SU-DHL-6 (cell line): Measurements from ENCODE around the gene GPRC5B.
A peak's percentile ranks its signal among the peaks of the same experiment; 100 is the strongest.

Experiments
- H2AFZ ChIP-seq: fragments of 200-600 bp; sonication (generic); 2 replicates; pipeline ENCODE4 v1.6.1; 2014; ENCODE audit warnings: low read depth, mild to moderate bottlenecking, moderate library complexity, mixed read lengths, antibody characterized with exemption, low read length; ENCODE audit not compliant: severe bottlenecking
- H3F3A ChIP-seq: fragments of 200-600 bp; shearing (Covaris generic); 2 replicates; pipeline ENCODE4 v1.6.0; 2016; ENCODE audit warnings: antibody characterized with exemption, mild to moderate bottlenecking; ENCODE audit not compliant: insufficient read depth
- H3K27ac ChIP-seq: fragments of 200-600 bp; sonication (generic); 2 replicates; pipeline ENCODE4 v1.5.1; 2016; ENCODE audit warnings: low read depth, mild to moderate bottlenecking, low read length, moderate library complexity, mixed read lengths
- H3K27me3 ChIP-seq: fragments of 200-600 bp; sonication (generic), shearing (Covaris generic); 2 replicates; pipeline ENCODE4 v1.6.0; 2014; ENCODE audit warnings: mild to moderate bottlenecking, low read length
- H3K36me3 ChIP-seq: fragments of 200-600 bp; sonication (generic); 2 replicates; pipeline ENCODE4 v1.6.1; 2014; ENCODE audit warnings: mild to moderate bottlenecking, low read length, mixed read lengths
- H3K4me2 ChIP-seq: fragments of 300-600, 200-600 bp; shearing (Covaris generic), sonication (generic); 2 replicates; pipeline ENCODE4 v1.6.0; 2014; ENCODE audit warnings: low read length, low read depth, mild to moderate bottlenecking; ENCODE audit not compliant: poor library complexity, severe bottlenecking
- H3K4me3 ChIP-seq: fragments of 200-600 bp; sonication (generic); 2 replicates; pipeline ENCODE4 v1.5.1; 2014; ENCODE audit warnings: antibody characterized with exemption, low read length, mild to moderate bottlenecking, mixed read lengths; ENCODE audit not compliant: insufficient read depth, poor library complexity, severe bottlenecking
- H3K79me2 ChIP-seq: fragments of 200-600 bp; sonication (generic); 2 replicates; pipeline ENCODE4 v1.6.1; 2014; ENCODE audit warnings: mild to moderate bottlenecking, low read length, moderate library complexity; ENCODE audit not compliant: insufficient read depth
- H3K9ac ChIP-seq: fragments of 200-600 bp; sonication (generic); 2 replicates; pipeline ENCODE4 v1.7.0; 2014; ENCODE audit warnings: mild to moderate bottlenecking, low read length
- H3K9me2 ChIP-seq: fragments of 200-600 bp; sonication (generic); replicated peaks from 2 replicates; pipeline ENCODE4 v1.6.1; 2014; ENCODE audit warnings: low read length; ENCODE audit not compliant: insufficient read depth
- H3K9me3 ChIP-seq: fragments of 200-600 bp; sonication (generic); 2 replicates; pipeline ENCODE4 v1.6.1; 2014; ENCODE audit warnings: low read length, mixed read lengths; ENCODE audit not compliant: insufficient read depth
- H4K20me1 ChIP-seq: fragments of 200-600 bp; sonication (generic); 2 replicates; pipeline ENCODE4 v1.6.1; 2014; ENCODE audit warnings: low read depth, mild to moderate bottlenecking, antibody characterized with exemption, low read length, moderate library complexity, mixed read lengths
- CTCF ChIP-seq: fragments of 200-600 bp; sonication (generic); IDR thresholded peaks from one replicate; pipeline ENCODE4 v1.5.1; 2017; ENCODE audit warnings: antibody characterized with exemption, mild to moderate bottlenecking, low read length, moderate library complexity; ENCODE audit not compliant: insufficient read depth, poor library complexity, severe bottlenecking
- EZH2phosphoT487 ChIP-seq: fragments of 200-600 bp; sonication (generic), shearing (Covaris generic); conservative IDR thresholded peaks from 2 replicates; pipeline ENCODE4 v1.6.1; 2018; ENCODE audit warnings: mild to moderate bottlenecking, antibody characterized with exemption, low read length, moderate library complexity, mixed read lengths

GPRC5B gene

DNA sequence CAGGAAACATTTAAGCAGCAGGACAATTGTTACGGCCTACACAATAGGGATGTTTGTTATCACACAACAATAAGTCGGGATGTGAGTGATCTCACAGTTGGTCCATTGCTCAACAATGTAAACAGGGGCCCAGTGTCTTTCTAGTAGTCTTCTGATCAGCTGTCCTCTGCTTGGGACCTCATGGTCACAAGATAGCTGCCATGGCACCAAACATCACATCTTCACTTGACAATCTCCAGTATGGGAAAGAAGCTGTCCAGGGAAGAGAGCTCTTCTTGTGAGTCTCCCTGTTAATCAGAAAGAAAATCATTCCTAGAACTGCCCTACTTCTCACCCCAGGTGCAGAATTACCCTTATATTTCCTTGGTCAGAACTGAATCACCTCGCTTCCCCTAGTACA is 6.3 kb upstream of the GPRC5B start:
- H3K27me3 ChIP-seq: no peaks in the 10 kb centered on the region
- no peaks in the 10 kb centered on the region for H3K9me2 ChIP-seq
- H3K36me3 ChIP-seq: no peaks in the 10 kb centered on the region
- no peak overlapping the region for H3K4me3 ChIP-seq
- no peak overlapping the region for H3K9ac ChIP-seq
- no peaks in the 10 kb centered on the region for H3F3A ChIP-seq
- H4K20me1 ChIP-seq: no peaks in the 10 kb centered on the region
- no peaks in the 10 kb centered on the region for H3K79me2 ChIP-seq
- H3K9me3 ChIP-seq: no peaks in the 10 kb centered on the region
- no peak overlapping the region for H3K4me2 ChIP-seq
- no peak overlapping the region for H2AFZ ChIP-seq
- TF ChIP-seq EZH2phosphoT487 (no peak), CTCF (no peak)
- no peak overlapping the region for H3K27ac ChIP-seq

DNA sequence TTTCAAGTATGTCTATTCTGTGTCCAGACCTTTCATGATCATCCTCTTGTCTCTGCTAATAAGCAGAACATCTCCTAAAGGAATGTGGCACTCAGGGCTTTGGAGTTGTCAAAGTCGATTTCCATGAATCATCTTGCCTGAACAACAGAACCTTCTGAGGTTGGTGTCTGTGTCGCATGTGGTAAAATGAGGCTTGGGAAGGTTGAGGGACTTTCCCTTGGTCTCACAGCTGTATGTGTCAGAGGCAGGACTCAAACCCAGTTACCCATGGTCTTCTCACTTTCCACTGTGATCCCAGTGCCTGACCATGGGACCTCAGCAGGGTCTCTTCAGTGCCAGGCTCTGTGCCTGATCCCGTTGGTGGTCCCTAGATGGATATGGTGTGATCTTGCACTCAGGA is 4.2 kb upstream of the GPRC5B start:
- Histone ChIP-seq H3K9me3 (no peaks in the 10 kb centered on the region), H3K79me2 (no peaks in the 10 kb centered on the region), H4K20me1 (no peaks in the 10 kb centered on the region), H3K9me2 (no peaks in the 10 kb centered on the region), H3K27me3 (no peaks in the 10 kb centered on the region), H3K4me3 (no peak overlapping the region), H3K27ac (no peak overlapping the region), H2AFZ (no peak overlapping the region), H3K4me2 (no peak overlapping the region), H3K36me3 (no peaks in the 10 kb centered on the region), H3F3A (no peaks in the 10 kb centered on the region), H3K9ac (no peak overlapping the region)
- no peak for TF ChIP-seq EZH2phosphoT487
- no peak for TF ChIP-seq CTCF

DNA sequence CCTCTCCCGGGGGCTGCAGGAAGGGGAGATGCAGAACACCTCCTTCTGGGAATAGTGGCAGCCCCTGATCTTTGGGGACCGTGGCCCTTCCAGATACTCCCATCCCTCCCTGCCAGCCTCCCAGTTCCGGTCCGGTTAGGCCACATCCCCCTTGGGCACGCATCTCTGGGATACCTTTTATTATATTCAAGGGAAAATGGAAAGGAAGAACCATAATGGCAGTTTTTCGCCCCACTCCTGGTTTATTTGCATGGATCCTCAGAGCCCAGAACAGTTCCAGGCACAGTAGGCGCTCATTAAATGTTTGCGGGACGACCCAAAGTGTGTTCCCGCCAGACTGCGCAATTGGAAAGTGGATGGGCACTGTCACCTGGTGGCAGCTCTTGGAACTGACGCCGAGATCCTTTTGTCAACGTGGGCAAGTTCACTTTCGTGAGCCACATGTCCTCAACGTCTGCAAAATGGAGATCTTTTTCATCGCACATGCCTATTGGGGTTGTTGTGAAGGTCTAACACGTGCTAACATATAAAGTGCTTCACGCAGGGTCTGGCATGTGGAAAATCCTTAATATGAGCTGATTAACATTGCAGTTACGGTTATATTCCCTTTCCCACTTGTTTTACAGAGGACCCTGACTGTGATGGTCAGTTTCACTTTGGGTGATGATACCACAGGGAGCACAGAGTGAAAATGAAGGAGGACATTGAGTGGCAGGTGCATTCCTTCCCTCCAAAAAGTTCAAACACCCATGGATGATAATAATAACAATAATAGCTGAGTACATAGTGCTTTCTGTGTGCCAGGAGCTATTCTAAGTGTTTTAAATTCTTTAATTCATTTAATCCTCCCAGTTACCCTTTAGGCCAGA is 1.7 kb upstream of the GPRC5B start:
- no peaks in the 10 kb centered on the region for H3K9me2 ChIP-seq
- no peak overlapping the region for H3K9ac ChIP-seq
- H3K27ac ChIP-seq: no peak overlapping the region
- H4K20me1 ChIP-seq: no peaks in the 10 kb centered on the region
- no peaks in the 10 kb centered on the region for H3K27me3 ChIP-seq
- H3K9me3 ChIP-seq: no peaks in the 10 kb centered on the region
- H3K4me2 ChIP-seq: no peak overlapping the region
- no peaks in the 10 kb centered on the region for H3K79me2 ChIP-seq
- peak overlapping the region; percentile 43 for H2AFZ ChIP-seq
- no peaks in the 10 kb centered on the region for H3F3A ChIP-seq
- no peaks in the 10 kb centered on the region for H3K36me3 ChIP-seq
- no peak for TF ChIP-seq EZH2phosphoT487
- peak; percentile 73 for TF ChIP-seq CTCF
- H3K4me3 ChIP-seq: no peak overlapping the region
